Measurements from ENCODE around the gene SPAG16. TPM values are rescaled to one million over a fixed set of nuclear protein-coding genes. Genes with fewer than 3 reads are reported as not detected.
A peak's percentile ranks its signal among the peaks of the same experiment; 100 is the strongest.

Gene SPAG16
- total and polyA plus RNA-seq, 2 experiments from 2014 or later, result 28.9 to 30.7 TPM

DNA sequence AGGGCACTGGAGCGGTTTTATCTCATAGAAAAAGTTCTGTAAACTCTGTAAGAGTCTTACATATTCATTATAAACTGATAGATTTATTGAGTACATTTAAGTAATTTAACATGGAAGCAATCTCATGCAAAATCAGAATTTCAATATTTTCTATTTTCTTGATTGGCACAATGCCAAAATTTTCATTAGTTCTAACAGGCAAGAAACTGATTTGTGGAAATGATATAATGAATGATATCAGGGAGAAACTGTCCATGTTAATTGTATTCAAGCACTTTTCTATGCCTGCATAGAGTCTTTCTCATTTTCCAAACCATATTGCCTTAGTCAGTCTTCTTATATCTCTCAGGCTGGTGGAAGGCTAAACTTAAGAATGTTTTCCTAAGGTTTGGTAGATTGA is 23.0 kb upstream of the SPAG16 start:
- no peaks in the 10 kb centered on the region for H3K4me1 ChIP-seq (ENCODE audit: insufficient read depth)
- no peaks in the 10 kb centered on the region for H3F3A ChIP-seq (ENCODE audit: insufficient read depth)
- no peaks in the 10 kb centered on the region for H3K9me3 ChIP-seq (ENCODE audit: low read depth)
- H3K27ac ChIP-seq, result no peak overlapping the region
- no peaks in the 10 kb centered on the region for H4K20me1 ChIP-seq (ENCODE audit: insufficient read depth)
- no peak for DNase-seq
- no peak overlapping the region for H3K4me2 ChIP-seq (ENCODE audit: unreplicated experiment)
- H2AFZ ChIP-seq, result peak overlapping the region; percentile 36; the same call in 1 of the 2 replicates
- H3K9me2 ChIP-seq (ENCODE audit: insufficient read depth), result no peaks in the 10 kb centered on the region
- in situ Hi-C loops (cut with MboI), result no loop called here
- no peaks in the 10 kb centered on the region for H3K36me3 ChIP-seq (ENCODE audit: low read depth)
- 45 to 50% methylated on average over 1 of the region's 1 CpG for WGBS, 2 experiments (ENCODE audit: low coverage in 1 of 2, low lambda C conversion rate in 2 of 2, missing lambda C conversion rate in 2 of 2)
- H3K4me3 ChIP-seq, result no peak overlapping the region
- no peak for TF ChIP-seq EZH2phosphoT487 (IDR thresholded peaks at IDR 0.05; ENCODE audit: insufficient read depth, low read depth)
- no peak for TF ChIP-seq EZH2 (IDR thresholded peaks at IDR 0.05; ENCODE audit: insufficient read depth, poor library complexity, severe bottlenecking)
- H3K9ac ChIP-seq, result no peak overlapping the region
- H3K79me2 ChIP-seq (ENCODE audit: insufficient read depth), result no peaks in the 10 kb centered on the region
- H3K27me3 ChIP-seq (replicated peaks; ENCODE audit: insufficient read depth), result no peaks in the 10 kb centered on the region

DNA sequence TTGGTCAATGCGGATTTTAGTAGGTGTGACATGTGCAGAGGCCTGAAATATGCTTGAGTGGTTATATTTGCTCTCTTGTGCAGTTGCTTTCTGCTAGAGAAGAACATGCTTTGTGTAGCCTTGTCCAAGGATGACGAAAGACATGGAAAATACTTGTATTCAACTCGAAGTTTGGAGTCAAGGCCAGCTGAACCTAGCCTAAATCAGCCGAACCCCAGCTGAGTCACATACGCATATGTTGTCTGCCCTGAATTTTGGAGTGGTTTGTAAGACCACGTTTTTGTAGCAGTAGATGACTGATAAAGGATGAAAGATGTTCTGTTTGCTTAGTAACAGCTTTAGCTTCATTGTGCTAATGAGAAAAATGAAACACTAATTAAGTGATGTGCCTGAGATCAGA is 22.5 kb upstream of the SPAG16 start:
- in situ Hi-C loops (cut with MboI), result no loop called here

DNA sequence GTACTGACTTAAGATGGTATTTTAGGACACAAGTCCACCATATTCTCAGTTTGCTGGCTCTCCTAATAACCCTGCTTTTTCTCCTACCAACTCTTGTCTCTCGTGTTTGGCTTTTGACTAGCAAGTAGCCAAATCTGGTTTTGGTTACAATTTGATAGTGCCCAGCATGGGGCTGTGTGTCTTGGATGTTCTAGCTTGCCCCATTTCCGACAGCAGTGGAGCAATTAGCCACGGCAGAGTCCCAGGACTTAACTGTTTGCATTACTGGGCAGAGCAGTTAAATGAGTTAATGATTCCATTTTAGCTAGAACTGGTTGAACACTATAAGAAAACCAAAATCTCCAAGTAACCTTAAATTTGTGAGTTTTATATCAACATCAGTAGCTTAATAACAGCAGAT is 18.6 kb upstream of the SPAG16 start:
- 14 to 20% methylated on average over 3 of the region's 3 CpGs for WGBS, 2 experiments (ENCODE audit: low coverage in 1 of 2, low lambda C conversion rate in 2 of 2, missing lambda C conversion rate in 2 of 2)
- Histone ChIP-seq H3K9me2 (ENCODE audit: insufficient read depth) (no peaks in the 10 kb centered on the region), H4K20me1 (ENCODE audit: insufficient read depth) (no peaks in the 10 kb centered on the region), H2AFZ (peak overlapping the region; percentile 39), H3K27ac (no peak overlapping the region), H3K9me3 (ENCODE audit: low read depth) (no peaks in the 10 kb centered on the region), H3F3A (ENCODE audit: insufficient read depth) (no peaks in the 10 kb centered on the region), H3K36me3 (ENCODE audit: low read depth) (no peaks in the 10 kb centered on the region), H3K4me3 (no peak overlapping the region), H3K27me3 (replicated peaks; ENCODE audit: insufficient read depth) (no peaks in the 10 kb centered on the region), H3K9ac (no peak overlapping the region), H3K79me2 (ENCODE audit: insufficient read depth) (no peaks in the 10 kb centered on the region), H3K4me1 (ENCODE audit: insufficient read depth) (no peaks in the 10 kb centered on the region), H3K4me2 (ENCODE audit: unreplicated experiment) (no peak overlapping the region)
- TF ChIP-seq EZH2 (IDR thresholded peaks at IDR 0.05; ENCODE audit: insufficient read depth, poor library complexity, severe bottlenecking), result no peak
- TF ChIP-seq EZH2phosphoT487 (IDR thresholded peaks at IDR 0.05; ENCODE audit: insufficient read depth, low read depth), result no peak
- in situ Hi-C loops (cut with MboI), result no loop called here
- DNase-seq, result no peak

More for the DNA sequence above, 22.5 kb upstream of the SPAG16 start:
- Histone ChIP-seq H3K9me3 (ENCODE audit: low read depth) (no peaks in the 10 kb centered on the region), H3K9ac (no peak overlapping the region), H3K4me2 (ENCODE audit: unreplicated experiment) (no peak overlapping the region), H3K27me3 (replicated peaks; ENCODE audit: insufficient read depth) (no peaks in the 10 kb centered on the region), H3K36me3 (ENCODE audit: low read depth) (no peaks in the 10 kb centered on the region), H3K79me2 (ENCODE audit: insufficient read depth) (no peaks in the 10 kb centered on the region), H3K27ac (no peak overlapping the region), H3F3A (ENCODE audit: insufficient read depth) (no peaks in the 10 kb centered on the region), H3K4me3 (no peak overlapping the region), H3K9me2 (ENCODE audit: insufficient read depth) (no peaks in the 10 kb centered on the region), H3K4me1 (ENCODE audit: insufficient read depth) (no peaks in the 10 kb centered on the region), H4K20me1 (ENCODE audit: insufficient read depth) (no peaks in the 10 kb centered on the region), H2AFZ (peak overlapping the region; percentile 36; the same call in 1 of the 2 replicates)
- 37% methylated on average over 6 of the region's 6 CpGs for WGBS, 2 experiments (ENCODE audit: low coverage in 1 of 2, low lambda C conversion rate in 2 of 2, missing lambda C conversion rate in 2 of 2)
- TF ChIP-seq EZH2 (IDR thresholded peaks at IDR 0.05; ENCODE audit: insufficient read depth, poor library complexity, severe bottlenecking) (no peak), EZH2phosphoT487 (IDR thresholded peaks at IDR 0.05; ENCODE audit: insufficient read depth, low read depth) (no peak)
- peak; percentile 37 for DNase-seq

DNA sequence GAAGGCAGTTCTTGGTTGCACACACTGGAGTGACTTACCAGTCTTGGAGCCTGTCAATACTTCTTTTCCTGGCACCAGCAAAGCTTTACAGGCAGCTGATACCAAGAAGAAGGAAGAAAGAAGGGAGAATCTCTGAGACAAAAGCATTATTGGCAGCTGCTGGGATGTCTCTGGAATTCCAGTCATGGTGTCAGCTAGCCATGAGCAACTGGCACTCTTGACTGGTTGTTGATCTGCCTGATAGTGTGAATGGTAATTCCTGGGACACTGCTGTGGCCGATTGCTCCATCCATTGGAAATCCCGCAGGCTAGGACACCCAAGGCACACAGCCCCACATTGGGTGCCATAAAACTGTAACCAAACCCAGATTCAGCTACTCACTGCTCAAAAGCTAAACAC is 17.8 kb upstream of the SPAG16 start:
- Histone ChIP-seq H3K79me2 (ENCODE audit: insufficient read depth) (no peaks in the 10 kb centered on the region), H3K27me3 (replicated peaks; ENCODE audit: insufficient read depth) (no peaks in the 10 kb centered on the region), H4K20me1 (ENCODE audit: insufficient read depth) (no peaks in the 10 kb centered on the region), H3K9me2 (ENCODE audit: insufficient read depth) (no peaks in the 10 kb centered on the region), H3K27ac (no peak overlapping the region), H2AFZ (peak overlapping the region; percentile 39; the same call in 1 of the 2 replicates), H3K36me3 (ENCODE audit: low read depth) (no peaks in the 10 kb centered on the region), H3K4me2 (ENCODE audit: unreplicated experiment) (no peak overlapping the region), H3K9ac (no peak overlapping the region), H3K4me3 (no peak overlapping the region), H3K9me3 (ENCODE audit: low read depth) (no peaks in the 10 kb centered on the region), H3F3A (ENCODE audit: insufficient read depth) (no peaks in the 10 kb centered on the region), H3K4me1 (ENCODE audit: insufficient read depth) (no peaks in the 10 kb centered on the region)
- in situ Hi-C loops (cut with MboI), result no loop called here
- TF ChIP-seq EZH2 (IDR thresholded peaks at IDR 0.05; ENCODE audit: insufficient read depth, poor library complexity, severe bottlenecking) (no peak), EZH2phosphoT487 (IDR thresholded peaks at IDR 0.05; ENCODE audit: insufficient read depth, low read depth) (no peak)
- no peak for DNase-seq
- WGBS, 2 experiments (ENCODE audit: low coverage in 1 of 2, low lambda C conversion rate in 2 of 2, missing lambda C conversion rate in 2 of 2), result 76 to 82% methylated on average over 2 of the region's 2 CpGs

DNA sequence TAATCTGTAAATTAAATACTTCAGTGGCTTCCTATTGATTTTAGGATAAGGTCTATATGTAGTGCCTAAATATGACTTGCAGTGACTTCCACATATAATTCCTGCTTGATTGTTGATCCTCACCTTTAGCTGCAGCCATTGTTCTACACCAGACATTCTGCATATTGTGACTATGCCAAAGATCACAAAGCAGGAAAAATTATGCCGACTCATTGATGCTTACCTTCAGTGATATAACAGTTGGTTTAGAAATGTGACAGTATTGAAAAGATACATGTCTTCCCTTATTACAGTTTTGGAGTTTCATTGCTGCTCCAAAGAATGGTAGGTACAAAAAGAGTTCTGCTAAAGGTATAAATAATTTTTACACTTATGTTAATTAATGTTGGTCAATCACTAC is 12.3 kb upstream of the SPAG16 start:
- TF ChIP-seq EZH2phosphoT487 (IDR thresholded peaks at IDR 0.05; ENCODE audit: insufficient read depth, low read depth), result no peak
- TF ChIP-seq EZH2 (IDR thresholded peaks at IDR 0.05; ENCODE audit: insufficient read depth, poor library complexity, severe bottlenecking), result no peak
- 40 to 57% methylated on average over 1 of the region's 1 CpG for WGBS, 2 experiments (ENCODE audit: low coverage in 1 of 2, low lambda C conversion rate in 2 of 2, missing lambda C conversion rate in 2 of 2)
- no peak for DNase-seq
- Histone ChIP-seq H3F3A (ENCODE audit: insufficient read depth) (no peaks in the 10 kb centered on the region), H3K4me3 (no peak overlapping the region), H3K9me3 (ENCODE audit: low read depth) (no peaks in the 10 kb centered on the region), H3K4me2 (ENCODE audit: unreplicated experiment) (no peak overlapping the region), H4K20me1 (ENCODE audit: insufficient read depth) (no peaks in the 10 kb centered on the region), H3K9ac (no peak overlapping the region), H3K27ac (no peak overlapping the region), H3K36me3 (ENCODE audit: low read depth) (no peaks in the 10 kb centered on the region), H3K9me2 (ENCODE audit: insufficient read depth) (no peaks in the 10 kb centered on the region), H3K4me1 (ENCODE audit: insufficient read depth) (no peaks in the 10 kb centered on the region), H3K79me2 (ENCODE audit: insufficient read depth) (no peaks in the 10 kb centered on the region), H3K27me3 (replicated peaks; ENCODE audit: insufficient read depth) (no peaks in the 10 kb centered on the region), H2AFZ (no peak overlapping the region)
- in situ Hi-C loops (cut with MboI), result no loop called here

Measured in GM23248 (cell line).